Ureter (tissue), 1 donor: Measurements from ENCODE around the gene SERPINA7. TPM values are rescaled to one million over a fixed set of nuclear protein-coding genes. Genes with fewer than 3 reads are reported as not detected.

ENCODE experiments used
- total RNA-seq: library from RNA; stranded (reverse); gene quantifications from one replicate; pipeline ENCODE4 v1.2.4, GENCODE V29; 2023
- donor health status: DM: yes; HTN: yes; CAD: no.

SERPINA7 gene
- total RNA-seq, 1 donor from 2014 or later: not detected

Other genes starting within 250 kb of the SERPINA7 start
- 2.2 TPM for gene NRK, start 216.2 kb downstream of the SERPINA7 start, total RNA-seq
- 0.52 TPM for gene PWWP3B, start 129.6 kb upstream of the SERPINA7 start, total RNA-seq